Vagina (tissue), 2 donors: Measurements from ENCODE around the gene ADGRA3. TPM values are rescaled to one million over a fixed set of nuclear protein-coding genes. Genes with fewer than 3 reads are reported as not detected.

Experiments
- DNase-seq, 2 donors: peaks; one replicate each; pipeline ENCODE4 v3.0.0-alpha.2; 2017; ENCODE audit errors: extremely low spot score in 2 of 2
- H3K27ac ChIP-seq: fragments of 200-600 bp; sonication (generic); one replicate; pipeline ENCODE4 v1.5.1; 2019
- H3K27me3 ChIP-seq: fragments of 200-600 bp; sonication (generic); one replicate; pipeline ENCODE4 v1.5.1; 2019
- H3K36me3 ChIP-seq, 2 donors: fragments of 200-600 bp; sonication (generic); one replicate each; pipeline ENCODE4 v1.5.1; 2017 to 2019
- H3K4me1 ChIP-seq: fragments of 200-600 bp; sonication (generic); one replicate; pipeline ENCODE4 v1.5.1; 2019
- H3K4me3 ChIP-seq, 2 donors: fragments of 200-600 bp; sonication (generic); 1 replicate in 1 of 2; 2 replicates in 1 of 2; pipeline ENCODE4 v1.5.1; 2016 to 2019
- H3K9me3 ChIP-seq: fragments of 200-600 bp; sonication (generic); one replicate; pipeline ENCODE4 v1.5.1; 2019
- CTCF ChIP-seq, 3 experiments: fragments of 450-650 bp in 2 of 3; fragments of 200-600 bp in 1 of 3; sonication (generic) in 1 of 3; IDR thresholded peaks; one replicate each; pipeline ENCODE4 v1.5.1; 2017 to 2019; ENCODE audit warnings: antibody characterized with exemption in 3 of 3, mild to moderate bottlenecking in 2 of 3, moderate library complexity in 2 of 3
- POLR2A ChIP-seq, 2 donors: fragments of 450-650 bp; IDR thresholded peaks; one replicate each; pipeline ENCODE4 v1.6.1; 2017; ENCODE audit warnings: antibody characterized with exemption in 2 of 2, mild to moderate bottlenecking in 2 of 2, moderate library complexity in 2 of 2
- POLR2AphosphoS5 ChIP-seq, 2 donors: sonication (generic); formaldehyde crosslinking; IDR thresholded peaks; one replicate each; pipeline ENCODE4 v1.9.0; 2017; ENCODE audit warnings: antibody characterized with exemption in 2 of 2, mild to moderate bottlenecking in 2 of 2, low read depth in 1 of 2; ENCODE audit not compliant: insufficient read depth in 1 of 2
- intact Hi-C: fragments of 100-400 bp; cut with DNase I; formaldehyde crosslinking; loops from one replicate; pipeline ENCODE4 v1.15.1; 2023
- total RNA-seq: library from RNA; depleted of rRNA; stranded (reverse); fragments of >200 nt; gene quantifications from one replicate; pipeline ENCODE4 v1.2.3, GENCODE V29; 2016

The ADGRA3 gene
- total RNA-seq, 1 donor from 2014 or later = 23.3 TPM

GRCh38 chr4:22428441-22428840 is 87.4 kb downstream of the ADGRA3 start:
- no peak for TF ChIP-seq POLR2A (IDR thresholded peaks at IDR 0.05)
- TF ChIP-seq POLR2AphosphoS5 (IDR thresholded peaks at IDR 0.05; ENCODE audit: insufficient read depth in 1 of 2, low read depth in 1 of 2) = no peak
- no peak for TF ChIP-seq CTCF (IDR thresholded peaks at IDR 0.05)
- Histone ChIP-seq H3K4me3 (no peak overlapping the region), H3K36me3 (no peaks in the 10 kb centered on the region), H3K4me1 (no peaks in the 10 kb centered on the region), H3K27me3 (no peaks in the 10 kb centered on the region), H3K9me3 (no peaks in the 10 kb centered on the region), H3K27ac (no peak overlapping the region)
- intact Hi-C loops = no loop called here
- no peak for DNase-seq

- Histone ChIP-seq H3K4me3 (no peak overlapping the region), H3K27ac (no peak overlapping the region), H3K9me3 (no peaks in the 10 kb centered on the region), H3K36me3 (no peaks in the 10 kb centered on the region), H3K27me3 (no peaks in the 10 kb centered on the region), H3K4me1 (no peaks in the 10 kb centered on the region)
- TF ChIP-seq POLR2AphosphoS5 (IDR thresholded peaks at IDR 0.05; ENCODE audit: insufficient read depth in 1 of 2, low read depth in 1 of 2) (no peak), POLR2A (IDR thresholded peaks at IDR 0.05) (no peak), CTCF (IDR thresholded peaks at IDR 0.05) (no peak)
- no peak for DNase-seq
- intact Hi-C loops = no loop called here
Measured at GRCh38 chr4:22427675-22428074, 88.2 kb downstream of the ADGRA3 start.

- intact Hi-C loops = no loop called here
- Histone ChIP-seq H3K36me3 (peaks cover 0 to 3% of the 10 kb centered on the region in 2 donors), H3K27me3 (no peaks in the 10 kb centered on the region), H3K4me1 (no peaks in the 10 kb centered on the region), H3K27ac (no peak overlapping the region), H3K4me3 (no peak overlapping the region), H3K9me3 (no peaks in the 10 kb centered on the region)
- TF ChIP-seq POLR2AphosphoS5 (IDR thresholded peaks at IDR 0.05; ENCODE audit: insufficient read depth in 1 of 2, low read depth in 1 of 2) (no peak), POLR2A (IDR thresholded peaks at IDR 0.05) (no peak), CTCF (IDR thresholded peaks at IDR 0.05) (no peak)
- DNase-seq = no peak
Measured at GRCh38 chr4:22420291-22420690, 95.6 kb downstream of the ADGRA3 start.

- intact Hi-C loops = no loop called here
Measured at GRCh38 chr4:22417408-22417807, 98.5 kb downstream of the ADGRA3 start.

More at GRCh38 chr4:22417408-22417807, 98.5 kb downstream of the ADGRA3 start:
- H3K4me1 ChIP-seq = no peaks in the 10 kb centered on the region
- H3K27me3 ChIP-seq = no peaks in the 10 kb centered on the region
- DNase-seq = no peak
- no peak overlapping the region for H3K27ac ChIP-seq
- no peaks in the 10 kb centered on the region for H3K9me3 ChIP-seq
- no peak for TF ChIP-seq POLR2A (IDR thresholded peaks at IDR 0.05)
- TF ChIP-seq CTCF (IDR thresholded peaks at IDR 0.05) = no peak
- TF ChIP-seq POLR2AphosphoS5 (IDR thresholded peaks at IDR 0.05; ENCODE audit: insufficient read depth in 1 of 2, low read depth in 1 of 2) = no peak
- no peak overlapping the region for H3K4me3 ChIP-seq
- peaks cover 0 to 3% of the 10 kb centered on the region in 2 donors for H3K36me3 ChIP-seq
